GM18499 (cell line): ENCODE data around the gene MMP17.
"Not testable (repeated sequence)": the region's sequence is repeated elsewhere in the genome, so short reads cannot be mapped to it uniquely, and the experiment has no call there.

Experiments used
- ATAC-seq: cut with Tn5 transposase; IDR thresholded peaks from one replicate; pipeline ENCODE4 v1.9.1; 2021; ENCODE audit warnings: moderate number of reproducible peaks; ENCODE audit not compliant: insufficient read depth, unreplicated experiment

The MMP17 gene

GRCh38 chr12:131862994-131863710 lies 35.0 kb downstream of the MMP17 start:
- no peak for ATAC-seq

- ATAC-seq: no peak
Measured at GRCh38 chr12:131863711-131864396, 35.7 kb downstream of the MMP17 start.

DNA sequence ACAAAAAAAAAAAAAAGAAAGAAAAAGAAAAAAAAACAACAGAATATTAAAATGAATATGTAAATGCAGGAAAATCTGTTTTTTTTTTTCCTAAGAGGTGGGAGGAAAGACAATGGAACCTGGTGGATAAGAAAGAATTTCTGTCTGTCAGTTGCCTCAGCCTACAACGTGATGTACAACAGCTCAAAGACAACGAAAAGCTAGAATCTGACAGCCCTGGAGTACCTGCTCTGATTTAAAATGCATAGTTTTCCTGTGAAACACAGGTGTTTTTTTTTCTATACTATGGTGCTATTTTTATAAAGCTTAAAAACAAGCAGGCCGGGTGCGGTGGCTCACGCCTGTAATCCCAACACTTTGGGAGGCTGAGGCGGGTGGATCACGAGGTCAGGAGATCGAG lies 36.3 kb downstream of the MMP17 start:
- no peak for ATAC-seq

GRCh38 chr12:131865180-131865875 lies 37.1 kb downstream of the MMP17 start:
- no peak for ATAC-seq

GRCh38 chr12:131867471-131867870 lies 39.3 kb downstream of the MMP17 start:
- no peak for ATAC-seq

GRCh38 chr12:131867891-131868675 lies 39.9 kb downstream of the MMP17 start:
- ATAC-seq: no peak

DNA sequence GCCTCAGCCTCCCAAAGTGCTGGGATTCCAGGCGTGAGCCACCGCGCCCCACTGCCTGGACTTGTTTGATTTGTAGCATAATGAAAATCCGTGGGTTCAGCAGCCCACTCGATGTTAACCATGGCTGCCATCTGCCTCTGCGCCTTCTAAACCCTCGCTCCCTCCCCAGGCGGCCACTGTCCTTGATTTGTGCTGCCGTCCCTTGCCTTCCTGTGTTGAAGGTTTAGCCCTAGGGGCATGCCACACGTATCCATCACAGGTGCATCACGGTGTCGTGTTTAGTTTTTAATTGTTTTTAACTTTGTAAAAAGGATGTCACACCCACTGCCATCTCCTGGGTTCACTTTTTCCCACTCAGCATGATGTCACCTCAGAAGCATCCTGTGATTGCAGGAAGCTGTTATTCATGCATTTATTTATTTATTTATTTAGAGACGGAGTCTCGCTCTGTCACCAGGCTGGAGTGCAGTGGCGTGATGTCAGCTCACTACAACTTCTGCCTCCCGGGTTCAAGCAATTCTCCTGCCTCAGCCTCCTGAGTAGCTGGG lies 41.8 kb downstream of the MMP17 start:
- ATAC-seq: no peak

GRCh38 chr12:131871677-131872076 lies 43.5 kb downstream of the MMP17 start:
- ATAC-seq: no peak

DNA sequence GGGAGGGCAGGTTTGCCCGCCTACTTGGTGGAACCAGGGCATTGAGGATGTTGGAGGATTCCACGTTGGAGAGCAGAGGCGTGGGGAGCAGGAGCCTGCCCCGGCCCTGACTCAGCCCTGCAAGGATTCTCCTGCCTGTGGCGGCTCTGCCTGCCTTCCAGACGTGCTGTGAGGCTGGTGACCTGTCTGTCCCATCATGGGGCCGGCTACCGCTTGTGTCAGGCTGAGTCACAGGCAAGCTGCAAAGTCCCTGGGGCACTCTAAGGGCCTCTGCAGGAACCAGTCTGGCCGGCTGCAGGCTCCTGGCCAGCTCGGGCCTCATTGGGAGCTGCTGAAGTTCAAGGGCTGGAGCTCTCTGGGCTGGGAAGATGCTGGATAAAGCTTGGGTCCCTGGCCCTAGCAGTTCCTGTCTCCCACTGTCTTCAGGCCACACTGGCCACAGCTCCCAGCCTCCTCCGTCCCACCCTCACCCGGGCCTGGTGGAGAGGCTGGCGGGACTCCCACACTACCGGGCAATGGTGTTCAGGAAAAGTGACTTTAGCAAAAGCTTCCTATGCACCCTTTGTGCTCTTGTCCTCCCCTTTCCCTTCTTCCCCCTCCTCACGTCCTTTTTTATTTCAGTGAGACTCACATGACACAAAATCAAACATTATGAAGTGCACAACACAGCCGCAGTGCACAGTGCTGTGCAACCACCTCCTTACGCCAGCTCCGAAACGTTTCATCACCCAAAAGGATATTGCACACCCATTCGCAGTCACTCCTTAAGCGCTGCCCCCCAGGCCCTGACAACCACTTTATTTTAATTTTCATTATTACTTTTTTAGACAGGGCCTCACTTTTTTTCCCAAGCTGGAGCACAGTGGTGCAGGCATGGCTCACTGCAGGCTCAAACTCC lies 44.2 kb downstream of the MMP17 start:
- ATAC-seq: no peak

GRCh38 chr12:131873293-131873692 lies 45.1 kb downstream of the MMP17 start:
- no peak for ATAC-seq

GRCh38 chr12:131874972-131875371 lies 46.8 kb downstream of the MMP17 start:
- ATAC-seq: not testable (repeated sequence)

DNA sequence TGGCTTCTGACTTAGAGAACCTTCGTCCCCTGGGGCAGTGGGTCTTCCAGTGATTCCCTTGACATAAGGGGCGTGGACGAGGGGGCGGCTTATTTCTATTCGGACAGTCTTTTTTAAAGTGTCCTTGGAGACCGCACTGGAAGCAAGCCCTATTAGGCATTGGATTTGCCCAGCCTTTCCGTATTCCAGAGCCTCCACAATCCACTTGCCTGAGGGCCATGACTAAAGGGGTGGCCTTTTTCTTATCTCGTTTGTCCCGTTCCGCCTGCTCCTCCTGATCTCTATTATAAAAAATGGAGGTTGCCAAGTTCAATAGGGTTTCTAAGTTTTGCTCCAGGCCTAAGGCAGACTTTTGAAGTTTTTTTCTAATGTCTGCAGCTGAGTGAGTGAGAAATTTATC lies 49.0 kb downstream of the MMP17 start:
- not testable (repeated sequence) for ATAC-seq

DNA sequence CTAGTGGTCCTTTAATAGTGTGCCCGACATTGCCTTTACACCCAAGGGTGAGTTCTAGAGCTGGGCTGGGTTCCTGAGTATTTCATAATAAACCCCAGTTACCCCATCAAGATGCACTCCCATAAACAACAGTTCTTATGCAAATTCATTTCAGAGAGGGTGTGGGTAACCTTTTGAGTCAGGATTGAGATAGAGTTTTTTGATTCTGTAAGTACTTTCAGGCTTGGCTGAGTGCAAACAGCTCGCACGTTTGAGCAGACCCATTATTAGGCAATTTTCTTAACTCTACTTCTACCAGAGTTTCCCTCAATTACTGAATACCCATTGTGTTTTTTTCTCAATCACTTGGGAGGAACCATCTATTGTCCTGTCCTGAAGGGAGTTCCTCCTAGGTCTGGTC lies 50.2 kb downstream of the MMP17 start:
- ATAC-seq: not testable (repeated sequence)

- no peak for ATAC-seq
Measured at GRCh38 chr12:131882804-131883520, 54.8 kb downstream of the MMP17 start.

DNA sequence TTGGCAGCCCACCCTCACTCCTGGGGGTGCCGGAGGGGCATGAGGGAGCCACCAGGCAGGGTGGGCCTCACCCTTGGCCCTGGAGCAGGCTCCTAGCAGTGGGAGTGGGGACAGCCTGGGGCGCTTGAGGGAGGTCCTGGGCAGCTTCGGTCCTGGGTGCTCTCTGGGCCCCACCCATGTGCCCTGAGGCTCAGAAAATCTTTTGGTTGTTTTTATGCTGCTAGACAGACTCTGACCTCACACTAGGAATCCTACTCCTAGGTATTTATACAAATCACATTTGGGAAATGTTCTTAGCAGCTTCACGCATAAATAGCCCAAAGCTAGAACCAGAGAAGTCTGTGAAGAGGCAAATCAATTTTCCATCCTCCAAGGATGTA lies 55.3 kb downstream of the MMP17 start:
- no peak for ATAC-seq

- ATAC-seq: not testable (repeated sequence)
Measured at GRCh38 chr12:131885076-131885475, 56.9 kb downstream of the MMP17 start.

GRCh38 chr12:131885543-131886057 lies 57.4 kb downstream of the MMP17 start:
- ATAC-seq: no peak

- ATAC-seq: not testable (repeated sequence)
Measured at GRCh38 chr12:131891722-131892121, 63.5 kb downstream of the MMP17 start.
